ENCODE data around the gene ZNF354C. TPM values are rescaled to one million over a fixed set of nuclear protein-coding genes. Genes with fewer than 3 reads are reported as not detected.

The ZNF354C gene
- total RNA-seq, 4 donors from 2014 or later = 0.80 to 4.8 (median 2.4) TPM

GRCh38 chr5:179126506-179126991, 66.4 kb downstream of the ZNF354C start:
- H3K27ac ChIP-seq = no peak overlapping the region
- H3K4me3 ChIP-seq = no peak overlapping the region
- DNase-seq = no peak
- intact Hi-C loops (cut with DNase I) = no loop called here
- no peaks in the 10 kb centered on the region for H3K9me3 ChIP-seq
- 83 to 93% methylated on average over 7 to 8 of the region's 14 CpGs for WGBS, 2 donors
- no peak for TF ChIP-seq CTCF (IDR thresholded peaks at IDR 0.05)
- no peak for TF ChIP-seq POLR2A (IDR thresholded peaks at IDR 0.05)
- H3K27me3 ChIP-seq = no peaks in the 10 kb centered on the region
- H3K36me3 ChIP-seq = peaks cover 0 to 23% (median 0%) of the 10 kb centered on the region in 3 donors
- H3K4me1 ChIP-seq = no peaks in the 10 kb centered on the region

- WGBS, 2 donors = 81 to 92% methylated on average over 14 to 15 of the region's 21 CpGs
- intact Hi-C loops (cut with DNase I) = no loop called here
- TF ChIP-seq CTCF (IDR thresholded peaks at IDR 0.05) = no peak
- no peak for TF ChIP-seq POLR2A (IDR thresholded peaks at IDR 0.05)
- Histone ChIP-seq H3K27ac (no peak overlapping the region), H3K36me3 (peaks cover 0 to 23% (median 0%) of the 10 kb centered on the region in 3 donors), H3K27me3 (no peaks in the 10 kb centered on the region), H3K4me1 (no peaks in the 10 kb centered on the region), H3K4me3 (no peak overlapping the region), H3K9me3 (no peaks in the 10 kb centered on the region)
- no peak for DNase-seq
Observed at GRCh38 chr5:179127136-179128040, 67.2 kb downstream of the ZNF354C start.

- Histone ChIP-seq H3K4me1 (no peaks in the 10 kb centered on the region), H3K27me3 (no peaks in the 10 kb centered on the region), H3K4me3 (no peak overlapping the region), H3K9me3 (no peaks in the 10 kb centered on the region), H3K27ac (no peak overlapping the region), H3K36me3 (peaks cover 0 to 23% (median 0%) of the 10 kb centered on the region in 3 donors)
- 90 to 92% methylated on average over 2 to 10 of the region's 10 CpGs for WGBS, 2 donors
- TF ChIP-seq POLR2A (IDR thresholded peaks at IDR 0.05) = no peak
- no peak for TF ChIP-seq CTCF (IDR thresholded peaks at IDR 0.05)
- intact Hi-C loops (cut with DNase I) = no loop called here
- DNase-seq = no peak
Observed at GRCh38 chr5:179128041-179128365, 67.8 kb downstream of the ZNF354C start.

GRCh38 chr5:179128976-179129375, 68.8 kb downstream of the ZNF354C start:
- H3K4me3 ChIP-seq = no peak overlapping the region
- H3K36me3 ChIP-seq = peaks cover 0 to 23% (median 0%) of the 10 kb centered on the region in 3 donors
- H3K27ac ChIP-seq = no peak overlapping the region
- TF ChIP-seq CTCF (IDR thresholded peaks at IDR 0.05) (no peak), POLR2A (IDR thresholded peaks at IDR 0.05) (no peak)
- DNase-seq = no peak
- H3K27me3 ChIP-seq = no peaks in the 10 kb centered on the region
- intact Hi-C loops (cut with DNase I) = no loop called here
- H3K9me3 ChIP-seq = no peaks in the 10 kb centered on the region
- 90 to 91% methylated on average over 4 to 11 of the region's 14 CpGs for WGBS, 2 donors
- H3K4me1 ChIP-seq = no peaks in the 10 kb centered on the region

- WGBS, 2 donors = 73 to 87% methylated on average over 2 to 16 of the region's 18 CpGs
- H3K4me1 ChIP-seq = no peaks in the 10 kb centered on the region
- H3K9me3 ChIP-seq = no peaks in the 10 kb centered on the region
- H3K27me3 ChIP-seq = no peaks in the 10 kb centered on the region
- intact Hi-C loops (cut with DNase I) = no loop called here
- no peak overlapping the region for H3K27ac ChIP-seq
- H3K36me3 ChIP-seq = peaks cover 0 to 23% (median 0%) of the 10 kb centered on the region in 3 donors
- no peak overlapping the region for H3K4me3 ChIP-seq
- TF ChIP-seq CTCF (IDR thresholded peaks at IDR 0.05) (no peak), POLR2A (IDR thresholded peaks at IDR 0.05) (no peak)
- DNase-seq = no peak
Observed at GRCh38 chr5:179129607-179130071, 69.5 kb downstream of the ZNF354C start.
